NCI-H524 treated with DMSO at 0.1 percent for 48 hours (cell line): ENCODE data around the gene MSLN.

Source experiments
- DNase-seq: peaks from one replicate; lab custom pipeline; 2025; lab: John Stamatoyannopoulos, UW

Gene MSLN

DNA sequence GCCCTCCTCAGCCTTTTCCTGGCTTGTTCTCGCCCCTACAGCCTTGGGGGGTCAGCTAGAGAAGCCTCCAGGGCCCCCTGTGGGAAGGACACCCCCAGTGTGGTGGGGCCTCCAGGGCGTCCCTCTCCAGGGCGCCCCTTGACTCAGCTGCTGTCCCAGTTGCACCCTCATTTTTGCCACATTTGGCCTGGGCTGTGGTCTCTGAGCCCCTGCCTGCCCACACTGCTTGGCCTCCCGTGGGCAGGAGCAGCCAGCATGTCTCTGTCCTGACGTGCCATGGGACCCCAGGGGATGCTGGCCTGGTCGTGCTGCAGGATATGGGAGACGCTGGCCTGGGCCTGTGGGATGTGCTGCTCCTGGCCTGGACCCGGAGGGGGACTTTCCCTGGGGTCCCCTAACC lies 32.9 kb downstream of the MSLN start:
- DNase-seq: no peak

DNA sequence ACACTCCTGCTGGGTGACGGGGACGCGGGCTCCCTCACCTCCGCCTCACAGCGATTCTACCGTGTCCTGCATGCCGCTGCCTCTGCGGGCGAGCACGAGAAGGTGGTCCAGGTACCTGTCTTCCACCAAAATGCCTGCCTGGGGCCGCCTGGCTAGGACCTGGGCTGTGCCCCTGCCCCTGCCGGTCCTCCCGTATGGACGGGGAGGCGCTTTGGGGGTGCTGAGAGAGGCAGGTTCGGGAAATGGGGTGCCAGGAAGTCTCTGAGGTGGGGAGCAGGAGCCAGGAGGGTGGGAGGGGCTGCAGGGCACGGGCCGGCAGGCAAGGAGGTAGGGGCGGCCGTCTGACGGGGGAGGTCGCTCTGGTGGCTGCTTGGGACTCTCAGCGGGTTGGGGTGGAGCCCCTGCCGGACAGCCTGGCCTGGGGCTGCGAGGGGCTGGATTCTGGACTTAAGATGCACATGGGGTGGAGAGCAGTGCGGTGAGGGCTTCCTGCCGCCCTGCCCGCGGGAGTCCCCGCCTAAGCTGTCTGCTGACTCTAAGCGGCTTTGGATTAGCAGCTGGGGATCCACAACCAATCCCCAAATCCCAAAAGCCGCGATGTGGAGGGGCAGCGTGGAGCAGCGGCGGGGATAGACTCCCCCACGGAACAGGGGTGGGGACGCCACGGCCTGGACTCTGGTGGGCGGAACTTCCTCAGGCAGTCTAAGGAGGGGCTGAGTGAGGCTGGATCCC lies 33.7 kb downstream of the MSLN start:
- DNase-seq: no peak

DNA sequence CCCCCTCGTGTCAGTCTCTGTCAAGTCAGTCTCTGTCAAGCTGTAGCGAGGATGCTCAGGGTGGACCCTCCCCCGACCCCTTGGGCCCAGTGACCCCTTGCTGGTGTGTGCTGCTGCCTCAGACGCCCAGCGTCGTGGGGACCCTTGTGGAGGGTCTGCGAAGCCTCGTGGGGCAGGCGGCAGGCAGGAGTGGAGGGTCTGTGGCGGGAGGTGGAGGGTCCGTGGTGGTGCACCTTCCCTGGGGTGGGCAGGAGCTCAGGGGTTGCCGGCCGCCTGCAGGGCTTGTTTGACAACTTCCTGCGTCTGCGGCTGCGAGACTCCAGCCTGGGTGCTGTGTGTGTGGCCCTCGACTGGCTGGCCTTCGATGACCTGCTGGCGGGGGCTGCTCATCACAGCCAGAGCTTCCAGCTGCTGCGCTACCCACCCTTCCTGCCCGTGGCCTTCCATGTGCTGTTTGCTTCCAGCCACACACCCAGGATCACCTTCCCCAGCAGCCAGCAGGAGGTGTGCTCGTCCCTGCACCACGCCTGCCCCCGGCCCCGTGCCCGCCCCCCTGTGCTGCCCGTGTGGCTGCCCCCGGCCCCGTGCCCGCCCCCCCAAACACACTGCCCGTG lies 34.4 kb downstream of the MSLN start:
- no peak for DNase-seq

DNA sequence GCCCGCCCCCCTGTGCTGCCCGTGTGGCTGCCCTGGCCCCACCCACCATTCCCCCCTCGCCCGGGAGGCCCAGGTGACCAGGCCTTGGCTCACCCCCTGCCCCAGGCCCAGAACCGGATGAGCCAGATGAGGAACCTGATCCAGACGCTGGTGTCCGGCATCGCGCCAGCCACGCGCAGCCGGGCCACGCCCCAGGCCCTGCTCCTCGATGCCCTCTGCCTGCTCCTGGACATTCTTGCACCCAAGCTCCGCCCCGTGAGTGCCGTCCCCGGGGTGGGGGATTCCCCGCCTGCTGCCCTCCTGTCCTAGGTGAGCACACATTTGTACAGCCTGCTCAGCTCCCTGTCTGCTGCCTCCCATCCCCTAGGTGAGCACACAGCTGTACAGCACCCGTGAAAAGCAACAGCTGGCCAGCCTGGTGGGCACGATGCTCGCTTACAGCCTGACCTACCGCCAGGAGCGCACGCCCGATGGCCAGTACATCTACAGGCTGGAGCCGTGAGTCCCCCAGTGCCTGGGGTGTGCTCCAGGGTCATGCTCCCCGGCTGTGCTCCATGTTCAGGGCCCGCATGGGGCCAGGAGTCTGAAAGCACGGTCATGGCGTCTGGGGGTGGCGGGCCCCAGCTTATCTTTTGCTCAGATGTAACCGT lies 35.2 kb downstream of the MSLN start:
- no peak for DNase-seq

DNA sequence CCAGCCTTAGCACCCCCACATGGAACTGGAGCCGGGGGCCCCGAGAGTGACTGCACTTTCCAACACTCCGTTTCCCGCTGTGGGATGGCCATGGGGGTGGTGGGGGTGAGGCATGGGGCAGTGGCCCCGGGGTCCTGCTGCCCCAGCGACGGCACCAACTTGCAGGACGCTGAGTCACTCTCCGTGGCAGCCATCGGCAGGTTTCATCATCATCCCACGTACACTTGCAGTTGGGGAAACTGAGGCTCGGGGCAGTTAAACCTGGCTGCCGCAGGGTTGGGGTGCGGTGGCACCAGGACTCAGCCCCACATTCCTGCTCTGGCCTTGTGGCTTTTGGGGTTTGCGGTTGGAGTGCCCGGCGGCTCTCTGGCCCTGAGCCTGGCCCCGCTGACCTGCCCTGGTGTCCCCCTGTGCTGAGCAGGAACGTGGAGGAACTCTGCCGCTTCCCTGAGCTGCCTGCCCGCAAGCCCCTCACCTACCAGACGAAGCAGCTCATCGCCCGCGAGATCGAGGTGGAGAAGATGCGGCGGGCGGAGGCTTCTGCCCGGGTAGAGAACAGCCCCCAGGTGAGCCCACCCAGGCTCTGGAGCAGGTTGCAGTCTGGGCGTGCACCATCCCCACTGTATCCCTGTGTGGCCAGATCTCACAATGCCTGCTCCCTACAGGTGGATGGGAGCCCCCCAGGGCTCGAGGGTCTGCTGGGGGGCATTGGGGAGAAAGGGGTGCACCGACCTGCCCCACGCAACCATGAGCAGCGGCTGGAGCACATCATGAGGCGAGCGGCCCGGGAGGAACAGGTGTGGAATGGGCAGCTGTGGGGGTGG lies 36.0 kb downstream of the MSLN start:
- DNase-seq: no peak

DNA sequence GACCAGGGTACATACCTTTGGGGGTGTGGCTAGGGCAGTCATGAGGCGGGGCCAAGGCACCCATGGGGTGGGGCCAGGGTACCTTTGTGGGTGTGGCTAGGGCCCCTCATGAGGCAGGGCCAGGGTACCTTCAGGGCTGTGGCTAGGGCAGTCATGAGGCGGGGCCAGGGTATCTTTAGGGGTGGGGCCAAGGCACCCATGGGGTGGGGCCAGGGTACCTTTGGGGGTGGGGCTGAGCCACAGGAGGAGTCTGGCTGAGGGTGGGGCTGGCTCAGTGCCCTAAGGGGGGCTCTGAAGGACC lies 36.5 kb downstream of the MSLN start:
- no peak for DNase-seq

DNA sequence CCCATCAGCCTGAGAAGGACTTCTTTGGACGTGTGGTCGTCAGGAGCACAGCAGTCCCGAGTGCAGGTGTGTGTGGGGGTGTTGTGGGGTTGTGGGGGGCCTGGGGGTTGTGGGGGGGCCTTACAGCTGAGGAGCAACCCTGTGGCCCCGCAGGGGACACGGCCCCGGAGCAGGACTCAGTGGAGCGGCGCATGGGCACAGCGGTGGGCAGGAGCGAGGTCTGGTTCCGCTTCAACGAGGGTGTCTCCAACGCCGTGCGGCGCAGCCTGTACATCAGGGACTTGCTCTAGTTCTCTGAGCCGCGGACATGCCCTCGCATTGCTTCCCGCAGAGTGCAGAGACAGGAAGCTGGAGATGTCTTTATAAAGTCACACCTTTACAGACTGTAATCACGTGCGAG lies 37.2 kb downstream of the MSLN start:
- DNase-seq: no peak

DNA sequence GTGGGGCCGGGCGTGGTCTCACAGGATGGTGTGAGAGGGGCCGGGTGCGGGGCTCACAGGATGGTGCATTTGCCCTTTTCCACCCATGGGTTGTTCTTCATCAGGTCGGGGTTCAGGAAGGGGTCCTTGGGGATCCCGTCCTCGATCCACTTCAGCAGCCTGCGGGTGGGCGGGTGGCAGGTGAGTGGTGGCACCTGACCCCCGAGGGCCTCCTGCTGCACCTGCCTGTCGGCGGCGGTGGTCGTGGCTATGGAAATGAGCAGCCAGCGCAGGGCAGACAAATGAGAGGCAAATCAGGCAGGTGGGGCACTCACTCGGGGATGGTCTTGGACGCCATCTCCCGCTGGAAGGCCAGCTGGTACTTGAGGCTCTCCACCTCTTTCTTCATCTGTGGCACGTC lies 38.1 kb downstream of the MSLN start:
- DNase-seq: no peak

DNA sequence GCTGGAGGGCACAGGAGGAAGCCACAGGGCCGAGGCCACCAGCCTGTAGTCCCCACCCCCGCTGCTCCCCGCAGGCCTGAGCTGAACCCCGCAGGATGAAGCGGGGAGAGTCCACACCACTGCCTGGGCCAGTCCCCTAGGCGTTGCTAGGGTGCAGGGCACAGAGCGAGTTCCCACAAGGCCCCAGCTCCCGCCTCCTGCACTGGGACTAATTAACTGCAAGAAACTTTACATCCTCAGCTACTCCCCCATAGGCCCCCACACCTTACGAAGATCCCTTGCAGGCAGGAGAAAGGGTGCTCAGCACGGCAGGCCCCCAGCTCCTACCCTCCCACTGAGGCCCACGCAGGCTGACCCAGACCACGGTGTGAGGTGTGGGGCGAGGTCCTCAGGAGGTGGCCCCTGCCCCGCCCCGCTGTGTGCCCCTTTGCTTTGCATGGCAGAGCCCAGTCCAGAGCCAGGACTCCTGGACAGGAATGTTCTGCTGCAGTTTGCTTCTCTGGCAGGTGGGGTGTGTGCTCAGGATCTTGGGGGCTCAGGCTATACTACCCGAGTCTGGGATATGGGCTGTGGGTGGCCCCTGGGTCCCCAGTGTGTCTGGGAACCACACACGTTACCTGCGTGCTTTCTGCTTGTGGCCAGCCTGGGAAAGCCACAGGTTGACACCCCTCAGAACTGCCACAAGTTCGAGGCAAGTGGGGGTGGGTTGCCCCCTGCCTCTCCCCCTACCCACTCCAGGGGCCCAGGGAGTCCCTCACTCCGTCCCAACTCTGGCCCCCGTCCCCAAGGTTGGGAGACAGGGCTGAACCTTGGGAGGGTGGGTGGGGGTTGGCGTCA lies 38.8 kb downstream of the MSLN start:
- no peak for DNase-seq

DNA sequence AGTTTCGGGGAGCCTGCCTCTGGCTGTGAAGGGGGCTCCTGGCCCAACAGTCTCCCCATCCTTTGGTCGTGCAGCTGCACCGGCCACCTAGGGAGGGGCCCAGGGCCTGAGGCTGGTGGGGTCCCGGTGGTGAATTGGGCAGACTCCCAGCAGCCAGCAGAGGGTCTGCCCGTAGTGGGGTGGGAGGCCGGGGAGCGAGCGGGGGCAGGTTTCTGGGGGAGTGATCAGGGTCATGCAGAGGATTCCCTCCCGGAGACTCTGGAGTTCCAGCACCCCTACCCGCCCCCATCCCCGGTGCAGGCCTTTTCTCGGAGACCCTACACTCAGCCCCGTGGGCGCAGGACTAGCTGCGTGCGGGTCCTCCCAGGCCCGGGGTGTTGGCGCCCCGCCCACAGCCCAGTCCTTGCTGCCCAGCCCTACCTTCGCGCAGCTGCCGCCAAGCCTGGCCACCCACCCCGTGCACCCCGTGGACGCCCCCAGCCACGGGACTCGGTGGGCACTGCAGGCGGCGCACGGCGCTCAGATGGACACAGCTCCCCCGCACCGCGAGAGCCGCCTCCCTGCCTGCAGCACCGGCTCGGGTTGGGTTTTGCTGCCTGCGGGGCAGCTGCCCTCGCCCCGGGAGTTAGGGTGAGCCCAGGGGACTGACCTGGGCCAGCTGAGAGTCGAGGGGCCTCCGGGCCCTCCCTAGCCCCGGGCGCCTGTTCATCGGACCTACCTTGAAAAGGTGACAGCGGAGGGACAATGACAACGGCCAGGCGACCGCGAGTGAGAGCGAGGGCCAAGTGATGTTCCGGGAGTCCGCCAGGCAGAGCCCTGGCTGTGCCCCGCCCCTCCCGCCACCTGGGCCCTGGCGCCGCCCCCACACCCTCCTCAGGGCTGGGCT lies 39.7 kb downstream of the MSLN start, which contains the start of gene GNG13:
Gene GNG13 (minus strand): TSS at position 787 of the 886 bp plus-strand sequence. CDS start 1,657 bp downstream, outside the sequence.
- DNase-seq: no peak

DNA sequence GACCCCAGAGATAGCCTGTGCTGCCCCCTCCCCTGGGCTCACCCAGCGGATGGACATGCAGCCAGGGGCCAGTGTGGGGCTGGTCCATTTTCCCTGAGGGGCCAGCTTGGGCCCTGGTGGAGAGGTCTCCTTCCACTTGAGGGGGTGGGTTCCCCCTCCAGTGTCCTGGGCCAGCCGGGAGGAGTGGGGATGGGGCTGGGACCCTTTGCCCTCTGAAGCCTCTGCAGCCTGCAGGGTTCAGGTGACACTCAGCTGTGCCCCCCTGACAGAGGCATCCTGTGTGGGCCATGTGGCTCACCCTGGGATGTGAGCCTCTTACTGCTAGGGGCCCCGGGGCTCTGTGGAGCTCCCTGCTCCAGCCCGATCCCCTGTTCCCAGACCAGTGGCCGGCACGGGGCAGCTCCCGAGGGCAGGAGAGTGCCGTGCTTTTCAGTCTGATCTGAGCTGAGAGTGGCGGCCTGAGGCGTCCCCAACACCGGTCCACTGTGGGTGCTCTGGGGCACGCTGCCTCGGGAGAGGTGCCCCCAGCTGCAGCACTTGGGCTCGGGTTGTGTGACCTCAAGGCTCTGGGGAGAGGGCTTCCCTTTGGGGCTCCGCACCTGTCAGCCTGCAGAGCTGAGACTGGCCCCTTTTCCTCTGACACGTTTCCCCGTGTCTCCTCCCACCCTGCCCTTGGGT lies 40.4 kb downstream of the MSLN start:
- DNase-seq: no peak

DNA sequence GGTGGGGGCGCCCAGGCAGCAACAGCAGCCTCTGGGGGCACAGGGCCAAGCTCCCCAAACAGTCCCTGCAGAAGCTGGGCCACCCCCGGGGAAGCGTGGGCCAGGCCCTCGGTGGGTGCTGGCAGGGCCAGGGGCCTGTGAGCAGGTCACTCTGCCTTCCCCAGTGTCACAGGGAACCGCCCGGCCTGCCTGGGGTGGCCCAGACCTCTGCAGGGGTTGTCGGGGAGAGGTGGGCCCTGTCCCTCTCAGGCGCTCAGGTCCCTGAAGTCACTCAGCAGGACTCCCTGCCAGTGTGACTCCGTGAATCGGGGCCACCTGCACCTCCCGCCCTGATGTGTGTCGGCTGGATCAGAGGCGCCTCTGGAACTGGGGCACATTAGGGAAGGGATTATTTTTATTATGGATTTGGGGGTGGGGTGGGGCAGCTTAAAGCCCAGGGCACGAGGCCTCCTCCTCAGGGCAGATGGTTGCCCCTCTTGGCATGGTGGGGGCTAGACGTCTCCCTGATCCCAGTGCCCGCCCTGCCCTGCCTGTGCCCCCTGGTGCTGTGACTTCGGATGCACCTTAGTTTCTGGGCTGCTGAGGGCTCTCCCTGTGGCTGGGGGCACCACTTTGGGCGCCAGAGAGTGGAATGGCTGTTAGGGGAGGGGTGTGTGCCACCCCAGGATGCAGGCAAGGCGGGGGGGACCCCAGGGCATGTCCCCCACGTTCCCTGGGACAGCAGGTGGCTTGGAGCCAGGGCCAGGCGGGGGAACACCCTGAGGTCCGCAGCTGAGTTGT lies 41.2 kb downstream of the MSLN start:
- DNase-seq: no peak

DNA sequence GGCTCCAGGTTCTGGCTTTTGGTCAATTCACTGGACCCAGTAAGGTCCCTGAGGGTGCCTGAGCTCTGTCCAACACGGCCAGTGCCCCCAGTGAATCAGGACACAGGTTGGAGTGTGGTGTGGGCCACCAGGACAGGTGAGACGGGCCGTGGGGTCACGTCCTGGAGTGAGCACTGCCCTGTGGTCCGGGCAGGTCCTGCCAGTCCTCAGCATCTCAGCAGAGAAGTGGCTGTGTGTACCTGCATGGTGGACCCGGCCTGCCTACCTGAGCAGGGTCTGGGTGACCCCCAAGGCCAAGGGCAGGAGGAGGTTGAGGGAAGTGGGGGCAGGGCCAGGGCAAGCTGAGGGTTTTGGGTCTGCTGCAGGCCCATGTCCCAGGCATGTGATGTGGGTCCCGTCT lies 41.9 kb downstream of the MSLN start:
- DNase-seq: no peak

DNA sequence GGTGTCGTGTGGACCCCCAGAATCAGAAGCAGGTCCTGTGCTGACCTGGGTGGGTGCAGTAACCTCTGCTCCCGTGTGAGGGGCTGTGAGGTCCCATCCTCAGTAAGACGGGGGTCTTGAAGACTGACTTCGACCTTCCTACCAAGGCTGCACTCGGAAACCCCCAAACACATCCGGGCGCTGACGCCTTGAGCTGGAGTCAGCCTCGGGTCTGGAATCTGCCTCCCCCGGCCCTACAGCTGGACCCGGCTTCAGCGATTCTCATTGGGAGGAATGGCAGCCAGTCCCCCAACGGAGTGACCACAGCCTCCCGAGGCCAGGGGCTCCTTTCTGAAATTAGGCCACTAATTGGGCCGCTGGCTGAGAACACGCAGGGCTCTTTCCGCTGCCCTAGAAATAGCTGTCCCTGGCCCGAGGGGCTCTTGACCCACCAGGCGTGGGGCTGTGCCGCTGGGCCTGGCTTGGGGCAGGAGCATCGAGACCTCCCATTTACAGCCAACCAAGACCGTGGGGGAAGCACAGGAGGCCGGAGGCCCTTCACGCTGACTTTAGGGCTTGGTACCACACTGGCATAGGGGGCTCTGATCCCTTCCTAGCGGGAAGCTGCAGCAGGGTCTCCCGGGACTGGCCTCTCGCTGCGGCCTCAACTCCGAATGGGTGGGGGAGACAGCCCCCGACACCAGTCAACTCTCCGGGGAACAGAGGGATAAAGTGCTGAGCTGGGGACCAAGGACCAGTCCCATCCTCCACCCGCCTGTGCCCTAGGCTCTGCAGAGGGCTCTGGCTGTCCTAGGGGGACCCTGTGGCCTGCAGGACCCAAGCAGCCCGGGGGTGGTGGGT lies 42.6 kb downstream of the MSLN start:
- DNase-seq: no peak

DNA sequence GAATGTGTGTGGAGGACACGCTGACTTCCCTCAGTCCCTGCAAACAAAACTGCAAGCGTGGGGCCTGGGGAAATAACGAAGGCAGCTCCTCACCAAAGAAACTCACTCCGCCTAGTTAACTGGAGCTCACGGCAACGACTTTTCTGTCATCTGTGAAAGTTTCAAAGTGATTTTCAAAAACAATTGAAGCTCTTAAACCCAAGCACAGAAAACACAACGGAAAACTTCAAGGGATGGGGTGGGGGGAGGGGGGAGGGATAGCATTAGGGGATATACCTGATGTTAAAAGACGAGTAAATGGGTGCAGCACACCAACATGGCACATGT lies 43.2 kb downstream of the MSLN start:
- no peak for DNase-seq

DNA sequence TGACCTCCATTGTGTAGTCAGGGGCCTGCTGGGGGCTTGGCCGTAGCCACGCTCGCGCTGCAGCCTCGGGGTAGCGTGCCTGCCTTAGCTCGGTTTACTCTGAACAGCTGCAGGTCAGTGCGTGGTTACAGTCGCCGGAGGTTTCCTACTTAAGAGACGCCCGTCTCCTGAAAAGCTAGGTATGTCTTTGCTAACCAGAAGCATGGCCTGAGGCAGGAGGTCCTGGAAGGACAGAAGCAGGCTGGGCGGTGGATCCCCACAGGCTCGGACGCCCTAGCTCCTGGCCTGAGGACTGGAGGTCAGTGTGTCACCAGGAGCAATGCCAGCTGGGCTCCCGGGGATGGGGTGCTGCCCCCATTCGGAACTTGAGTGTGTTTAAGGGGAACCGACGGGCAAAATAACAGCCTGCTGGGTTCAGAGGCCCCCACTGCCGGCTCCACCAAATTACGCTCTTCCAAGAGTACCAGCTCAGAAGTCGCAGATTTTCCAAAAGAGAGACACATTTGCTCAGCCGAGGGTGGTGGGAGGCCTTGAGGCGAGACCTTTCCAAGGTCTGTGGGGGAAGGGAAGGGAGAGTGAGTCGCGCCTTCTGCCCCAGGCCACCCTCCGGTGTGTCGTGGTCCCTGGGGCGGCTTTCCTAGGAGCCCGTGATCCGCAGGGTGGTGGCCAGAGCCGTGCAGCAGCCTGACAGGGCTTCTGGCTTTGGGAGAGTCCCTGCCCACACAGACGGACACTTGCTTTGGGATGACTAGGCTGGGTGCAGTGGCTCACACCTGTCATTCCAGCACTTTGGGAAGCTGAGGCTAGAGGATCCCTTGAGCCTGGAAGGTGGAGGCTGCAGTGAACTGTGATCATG lies 43.9 kb downstream of the MSLN start:
- no peak for DNase-seq

DNA sequence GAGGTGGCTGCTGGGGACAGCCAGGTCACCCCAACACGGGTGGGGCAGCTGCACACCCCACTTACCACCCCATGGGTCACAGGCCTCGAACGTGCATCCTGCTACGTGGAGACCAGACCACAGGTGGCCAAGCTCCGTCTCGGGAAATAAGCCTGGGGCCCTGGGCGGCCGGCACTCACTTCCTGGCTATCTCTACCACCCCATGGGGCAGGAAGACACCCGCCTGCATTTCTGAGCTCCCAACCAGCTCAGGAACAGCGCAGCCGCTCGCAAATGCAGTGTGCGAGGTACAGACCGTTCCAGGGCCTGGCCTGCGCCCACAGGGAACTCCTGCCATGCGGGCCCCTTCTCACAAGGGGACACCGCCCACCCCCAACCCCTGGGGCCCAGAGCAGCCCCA lies 44.9 kb downstream of the MSLN start:
- no peak for DNase-seq
